ENCODE results near the gene PRR33.
A peak's percentile ranks its signal among the peaks of the same experiment; 100 is the strongest.

DNA sequence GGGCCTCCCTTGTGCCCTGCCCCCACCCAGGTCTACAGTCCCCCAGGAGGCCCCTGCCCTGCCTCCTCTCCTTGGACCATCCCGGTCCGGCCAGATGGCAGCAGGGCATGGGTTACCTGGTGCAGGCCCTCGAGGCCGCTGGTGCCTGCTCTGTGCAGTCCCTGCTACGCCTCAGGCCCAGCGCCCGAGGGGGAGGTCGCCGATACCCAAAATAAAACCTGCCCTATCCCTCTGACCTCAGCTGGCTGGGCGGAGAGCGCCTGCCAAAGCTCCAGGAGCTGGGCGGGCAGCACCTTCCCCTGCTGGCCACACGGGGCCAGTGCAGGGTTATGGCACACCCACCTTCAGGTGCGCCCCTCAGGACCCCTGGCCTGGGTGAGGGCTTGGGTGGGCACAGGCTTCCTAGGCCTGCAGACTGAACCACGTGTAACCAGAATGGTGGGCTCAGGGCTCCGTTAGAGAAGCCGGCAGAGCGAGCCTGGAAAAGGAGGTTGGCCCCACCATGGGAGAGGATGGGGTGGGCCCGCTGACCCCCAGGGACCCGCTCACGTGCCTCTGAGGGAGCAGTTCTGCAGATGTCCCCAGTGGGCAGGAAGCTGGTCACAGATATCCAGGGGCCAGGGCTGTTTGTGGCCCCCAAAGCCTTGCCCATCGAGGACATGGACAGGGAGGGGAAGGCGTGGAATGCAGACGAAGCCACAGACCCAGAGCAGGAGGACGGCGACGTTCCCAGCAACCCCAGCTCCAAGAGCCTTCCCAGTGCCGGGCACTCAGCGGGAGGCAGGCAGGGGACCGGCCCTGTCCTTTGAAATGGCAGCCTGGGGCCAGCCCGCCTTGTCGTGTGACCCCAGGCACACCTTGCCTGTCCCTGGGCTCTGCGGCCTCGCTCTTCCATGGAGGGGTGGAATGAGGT lies 26.1 kb upstream of the PRR33 start:
- TF ChIP-seq POLR2A (IDR thresholded peaks at IDR 0.05): no peak
- TF ChIP-seq POLR2AphosphoS5 (IDR thresholded peaks at IDR 0.05): no peak
- TF ChIP-seq, protein P1, sequence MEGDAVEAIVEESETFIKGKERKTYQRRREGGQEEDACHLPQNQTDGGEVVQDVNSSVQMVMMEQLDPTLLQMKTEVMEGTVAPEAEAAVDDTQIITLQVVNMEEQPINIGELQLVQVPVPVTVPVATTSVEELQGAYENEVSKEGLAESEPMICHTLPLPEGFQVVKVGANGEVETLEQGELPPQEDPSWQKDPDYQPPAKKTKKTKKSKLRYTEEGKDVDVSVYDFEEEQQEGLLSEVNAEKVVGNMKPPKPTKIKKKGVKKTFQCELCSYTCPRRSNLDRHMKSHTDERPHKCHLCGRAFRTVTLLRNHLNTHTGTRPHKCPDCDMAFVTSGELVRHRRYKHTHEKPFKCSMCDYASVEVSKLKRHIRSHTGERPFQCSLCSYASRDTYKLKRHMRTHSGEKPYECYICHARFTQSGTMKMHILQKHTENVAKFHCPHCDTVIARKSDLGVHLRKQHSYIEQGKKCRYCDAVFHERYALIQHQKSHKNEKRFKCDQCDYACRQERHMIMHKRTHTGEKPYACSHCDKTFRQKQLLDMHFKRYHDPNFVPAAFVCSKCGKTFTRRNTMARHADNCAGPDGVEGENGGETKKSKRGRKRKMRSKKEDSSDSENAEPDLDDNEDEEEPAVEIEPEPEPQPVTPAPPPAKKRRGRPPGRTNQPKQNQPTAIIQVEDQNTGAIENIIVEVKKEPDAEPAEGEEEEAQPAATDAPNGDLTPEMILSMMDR (IDR thresholded peaks at IDR 0.05): peak in 3 of 4 experiments; percentile 11 to 43 (median 28)
